Retinal pigment epithelial cell (primary cell): ENCODE data around the gene MPI.

Source experiments
- DNase-seq: peaks from one replicate; pipeline ENCODE4 v3.0.0-alpha.2; 2010; ENCODE audit warnings: low read depth
- H3K4me3 ChIP-seq: 2 replicates; pipeline ENCODE4 v1.5.1; 2011; ENCODE audit warnings: mild to moderate bottlenecking, low read length, control low read depth, moderate library complexity
- CTCF ChIP-seq: conservative IDR thresholded peaks from 2 replicates; pipeline ENCODE4 v1.5.1; 2011; ENCODE audit warnings: low read depth, low read length, control low read depth, inconsistent platforms

MPI gene

GRCh38 chr15:74843891-74844299 is 45.9 kb upstream of the MPI start:
- DNase-seq: no peak
- no peak overlapping the region for H3K4me3 ChIP-seq
- TF ChIP-seq CTCF: no peak

GRCh38 chr15:74844319-74845207 is 45.3 kb upstream of the MPI start:
- no peak overlapping the region for H3K4me3 ChIP-seq
- TF ChIP-seq CTCF: no peak
- no peak for DNase-seq

DNA sequence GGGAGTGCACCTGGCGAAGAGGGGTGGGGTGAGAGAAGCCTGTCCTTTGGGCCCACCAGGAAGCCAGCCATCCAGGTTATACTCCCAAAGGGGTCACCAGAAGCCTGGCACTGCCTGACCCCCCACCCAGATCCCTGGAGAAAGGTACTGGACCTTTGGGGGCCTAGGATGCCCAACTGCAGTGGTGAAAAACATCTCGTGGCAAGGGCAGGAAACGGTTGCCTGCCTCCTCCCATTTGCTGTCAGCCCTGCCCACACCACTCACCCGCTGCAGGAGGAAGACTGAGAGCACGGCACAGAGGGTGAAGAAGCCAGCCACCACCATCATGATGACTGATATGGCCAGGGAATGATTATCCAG is 44.7 kb upstream of the MPI start:
- DNase-seq: no peak
- H3K4me3 ChIP-seq: no peak overlapping the region

GRCh38 chr15:74845581-74845980 is 44.3 kb upstream of the MPI start:
- TF ChIP-seq CTCF: no peak
- DNase-seq: no peak
- H3K4me3 ChIP-seq: no peak overlapping the region

More for the DNA sequence above, 44.7 kb upstream of the MPI start:
- no peak for TF ChIP-seq CTCF

DNA sequence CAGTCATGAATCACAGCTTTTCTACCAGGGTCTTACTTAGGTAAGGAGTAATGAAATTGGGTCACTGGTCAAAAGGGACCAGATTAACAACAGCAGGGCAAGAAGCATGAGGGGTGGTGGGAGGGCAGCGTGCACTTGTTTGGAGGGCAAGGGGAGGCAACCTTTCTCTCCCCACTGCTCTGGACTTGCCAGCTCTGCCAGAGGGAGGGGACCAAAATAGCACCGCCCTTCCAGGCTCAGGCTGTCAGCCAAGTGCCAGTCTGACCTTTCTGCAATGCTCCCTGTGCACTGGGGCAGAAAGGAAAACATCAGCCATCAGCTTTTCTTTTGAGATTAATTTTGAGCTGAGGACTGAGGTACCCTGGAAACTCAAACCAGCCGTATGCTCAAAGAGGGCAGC is 42.4 kb upstream of the MPI start:
- DNase-seq: no peak
- TF ChIP-seq CTCF: no peak
- H3K4me3 ChIP-seq: no peak overlapping the region

DNA sequence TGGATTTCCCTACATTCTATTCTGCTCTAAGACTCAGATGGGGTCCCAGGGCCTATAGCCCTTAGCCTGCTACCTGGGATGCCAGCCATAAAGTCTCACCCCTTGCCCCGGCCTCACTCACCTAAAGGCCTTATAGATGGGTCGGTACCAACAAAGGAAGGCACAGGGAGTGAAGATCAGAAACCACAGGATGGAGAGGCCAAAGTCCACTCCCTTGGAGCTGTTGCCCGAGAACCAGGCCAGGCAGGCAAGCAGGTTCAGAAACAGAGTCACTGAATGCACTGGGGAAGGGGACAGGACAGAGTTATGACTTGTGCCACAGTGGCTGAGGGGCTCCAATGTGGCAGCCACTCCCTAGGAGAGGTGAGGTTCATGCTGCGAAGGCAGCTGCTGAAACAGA is 39.4 kb upstream of the MPI start:
- TF ChIP-seq CTCF: no peak
- DNase-seq: no peak
- no peak overlapping the region for H3K4me3 ChIP-seq

- no peak for TF ChIP-seq CTCF
- no peak for DNase-seq
- no peak overlapping the region for H3K4me3 ChIP-seq
These were observed 37.9 kb upstream of the MPI start for GRCh38 chr15:74851960-74852359.
